IPS-11a (cell line): ENCODE results near the gene THRSP.
A peak's percentile ranks its signal among the peaks of the same experiment; 100 is the strongest.
"Not testable (repeated sequence)": the region's sequence is repeated elsewhere in the genome, so short reads cannot be mapped to it uniquely, and the experiment has no call there.

ENCODE experiments used
- H3K4me3 ChIP-seq: one replicate; pipeline ENCODE4 v1.5.1; 2013; ENCODE audit warnings: low read depth, low read length, control low read depth

THRSP gene

GRCh38 chr11:78062671-78063070 is 990 bp upstream of the THRSP start:
- H3K4me3 ChIP-seq = no peak overlapping the region

- no peak overlapping the region for H3K4me3 ChIP-seq
Observed at GRCh38 chr11:78065203-78065602, 1.5 kb downstream of the THRSP start.

- no peak overlapping the region for H3K4me3 ChIP-seq
Observed at GRCh38 chr11:78066471-78066870, 2.8 kb downstream of the THRSP start.

- H3K4me3 ChIP-seq = no peak overlapping the region
Observed at GRCh38 chr11:78067704-78068103, 4.0 kb downstream of the THRSP start.

GRCh38 chr11:78069465-78069864 is 5.8 kb downstream of the THRSP start:
- H3K4me3 ChIP-seq = no peak overlapping the region

GRCh38 chr11:78070621-78071020 is 7.0 kb downstream of the THRSP start:
- no peak overlapping the region for H3K4me3 ChIP-seq

GRCh38 chr11:78071717-78072116 is 8.1 kb downstream of the THRSP start:
- H3K4me3 ChIP-seq = no peak overlapping the region

GRCh38 chr11:78072455-78072854 is 8.8 kb downstream of the THRSP start:
- no peak overlapping the region for H3K4me3 ChIP-seq

- no peak overlapping the region for H3K4me3 ChIP-seq
Observed at GRCh38 chr11:78074756-78075155, 11.1 kb downstream of the THRSP start.

GRCh38 chr11:78076733-78077403 is 13.2 kb downstream of the THRSP start:
- H3K4me3 ChIP-seq = no peak overlapping the region

GRCh38 chr11:78077592-78077991 is 13.9 kb downstream of the THRSP start:
- H3K4me3 ChIP-seq = not testable (repeated sequence)

GRCh38 chr11:78078218-78079167 is 14.8 kb downstream of the THRSP start:
- peak overlapping the region; percentile 99 for H3K4me3 ChIP-seq

GRCh38 chr11:78079232-78080083 is 15.8 kb downstream of the THRSP start, which contains the start of gene NDUFC2:
Gene NDUFC2, minus strand, starts transcription at chr11:78079862. Its CDS starts 118 bp downstream, at chr11:78079744.
- peak within 1 kb of the TSS; percentile 99 for H3K4me3 ChIP-seq

GRCh38 chr11:78080084-78080817 is 16.6 kb downstream of the THRSP start:
- peak overlapping the region; percentile 99 for H3K4me3 ChIP-seq

GRCh38 chr11:78080818-78081495 is 17.3 kb downstream of the THRSP start:
- H3K4me3 ChIP-seq = no peak overlapping the region

GRCh38 chr11:78081583-78081982 is 17.9 kb downstream of the THRSP start:
- H3K4me3 ChIP-seq = no peak overlapping the region

- H3K4me3 ChIP-seq = no peak overlapping the region
Observed at GRCh38 chr11:78082146-78082545, 18.5 kb downstream of the THRSP start.

- H3K4me3 ChIP-seq = no peak overlapping the region
Observed at GRCh38 chr11:78083021-78083420, 19.4 kb downstream of the THRSP start.

- not testable (repeated sequence) for H3K4me3 ChIP-seq
Observed at GRCh38 chr11:78084506-78084905, 20.8 kb downstream of the THRSP start.

- H3K4me3 ChIP-seq = no peak overlapping the region
Observed at GRCh38 chr11:78085972-78086371, 22.3 kb downstream of the THRSP start.
